Measurements from ENCODE around the gene IQCE.
"Not testable (repeated sequence)": the region's sequence is repeated elsewhere in the genome, so short reads cannot be mapped to it uniquely, and the experiment has no call there.

IQCE gene

DNA sequence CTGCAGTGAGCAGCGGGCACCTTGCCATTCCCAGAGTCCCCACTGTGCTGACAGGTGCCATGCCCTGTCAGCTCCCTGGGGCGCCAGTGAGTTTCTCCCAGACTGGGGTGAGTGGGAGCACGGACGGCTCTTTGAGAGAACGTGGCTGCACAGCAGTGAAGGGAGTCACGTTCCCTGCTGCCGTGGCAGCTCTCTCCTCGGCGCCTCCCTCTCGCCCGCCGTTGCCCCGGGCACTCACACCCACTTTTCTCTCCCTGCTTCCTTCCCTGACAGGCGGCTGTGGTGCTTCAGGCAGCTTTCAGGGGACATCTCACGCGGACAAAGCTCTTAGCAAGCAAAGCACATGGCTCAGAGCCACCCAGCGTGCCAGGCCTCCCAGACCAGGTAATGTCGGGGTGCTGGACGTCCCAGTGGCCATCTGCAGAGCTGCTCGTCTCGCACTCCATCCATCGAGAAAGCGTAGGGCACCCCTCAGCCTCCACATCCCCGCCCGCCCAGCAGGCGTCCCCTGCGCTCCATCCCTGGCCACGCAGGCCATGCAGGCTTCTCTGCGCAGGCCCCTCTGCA lies 45.9 kb downstream of the IQCE start:
- DNase-seq, result no peak

DNA sequence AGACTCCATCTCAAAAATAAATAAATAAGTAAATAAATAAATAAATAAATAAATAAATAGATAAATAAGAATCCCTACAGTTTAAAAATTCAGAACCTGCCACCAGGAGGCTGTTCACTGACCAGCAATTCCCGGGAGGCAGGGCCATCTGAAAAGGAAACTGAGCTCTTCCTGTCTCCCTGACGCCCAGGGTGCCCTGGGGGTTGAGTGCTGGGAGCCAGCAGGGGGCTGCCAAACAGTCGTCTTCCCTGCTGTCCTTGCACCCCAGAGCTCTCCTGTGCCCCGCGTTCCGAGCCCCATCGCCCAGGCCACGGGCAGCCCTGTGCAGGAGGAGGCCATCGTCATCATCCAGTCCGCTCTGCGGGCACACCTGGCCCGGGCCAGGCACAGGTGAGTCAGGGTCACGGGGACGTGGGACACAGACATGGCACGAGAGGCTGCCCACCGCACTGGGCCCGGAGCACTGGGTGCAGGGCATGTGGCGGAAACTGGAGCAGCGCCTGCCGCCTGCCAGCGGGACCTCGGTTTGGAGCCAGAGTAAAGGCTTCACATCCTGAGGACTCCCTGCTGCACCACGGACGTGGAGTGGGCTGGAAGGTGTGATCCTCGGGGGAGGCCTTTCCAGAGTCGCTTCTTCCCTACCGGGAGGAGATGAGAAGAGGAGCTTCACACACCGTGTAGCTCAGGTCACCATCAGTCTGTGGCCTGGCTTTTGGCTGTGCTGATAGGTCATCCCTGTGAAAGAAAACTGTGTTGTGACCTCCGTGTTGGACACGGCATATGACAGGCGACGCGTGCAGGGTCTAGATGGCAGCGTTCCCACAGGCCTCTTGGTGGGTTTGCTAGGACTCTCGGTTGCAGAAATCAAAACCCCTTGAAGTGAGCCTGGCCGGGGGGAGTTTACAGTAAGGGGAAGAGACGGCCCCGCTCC lies 47.1 kb downstream of the IQCE start:
- DNase-seq, result no peak

DNA sequence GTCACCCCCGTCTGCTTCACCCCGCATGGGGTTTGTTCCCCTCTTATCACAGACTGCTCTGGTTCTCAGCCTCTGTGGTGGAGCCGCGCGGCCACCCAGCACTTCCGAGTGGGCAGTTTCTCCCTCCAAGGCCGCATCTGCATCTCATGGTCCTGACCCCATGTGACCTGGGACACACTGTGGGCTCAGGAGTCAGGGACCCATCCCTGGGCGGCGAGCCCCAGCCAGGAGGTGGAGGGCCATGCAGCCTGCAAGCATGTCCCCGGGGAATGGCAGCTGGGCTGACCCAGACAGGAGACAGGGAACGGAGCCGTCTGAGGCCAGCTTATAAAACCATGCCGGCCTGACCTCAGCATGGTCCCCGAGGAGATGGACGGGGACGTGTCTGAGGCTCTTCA lies 47.8 kb downstream of the IQCE start:
- no peak for DNase-seq

DNA sequence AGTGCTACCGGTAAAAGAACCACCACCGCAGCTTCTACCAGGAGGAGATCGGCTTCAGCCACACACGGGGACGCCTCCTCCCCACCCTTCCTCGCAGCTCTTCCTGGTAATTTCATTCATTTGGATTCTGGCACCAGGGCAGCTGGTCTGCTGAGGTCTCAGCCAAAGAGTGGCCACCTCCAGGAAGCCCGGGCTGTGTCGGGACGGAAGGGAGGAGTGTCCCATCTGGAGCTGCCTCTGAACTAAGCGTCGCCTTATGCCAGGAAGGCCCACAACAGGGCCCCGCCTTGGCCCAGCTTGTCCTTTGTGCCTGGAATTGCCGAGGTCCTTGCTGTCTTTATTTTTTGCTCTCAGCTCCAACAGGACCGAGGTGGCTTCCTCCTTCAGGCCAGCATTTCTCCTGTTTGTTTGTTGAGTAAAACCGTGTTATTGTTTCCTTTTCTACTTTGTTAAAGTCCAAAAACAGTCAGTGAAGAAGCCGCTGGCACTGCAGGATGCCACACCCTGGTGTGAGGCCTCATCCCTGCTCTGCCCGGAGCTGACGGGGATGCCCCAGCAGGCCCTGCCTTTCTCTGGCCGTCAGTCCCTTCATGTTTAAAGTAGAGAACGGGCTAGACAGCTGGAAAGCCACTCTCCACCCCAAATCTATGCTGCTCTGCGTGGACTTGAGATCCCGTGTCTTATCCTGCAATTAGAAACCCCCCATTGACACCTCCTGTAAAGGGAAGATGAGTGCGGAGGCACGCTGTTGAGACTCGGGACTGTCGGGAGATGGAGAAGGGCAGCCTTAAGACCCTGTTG lies 48.5 kb downstream of the IQCE start:
- peak; percentile 59 for DNase-seq

DNA sequence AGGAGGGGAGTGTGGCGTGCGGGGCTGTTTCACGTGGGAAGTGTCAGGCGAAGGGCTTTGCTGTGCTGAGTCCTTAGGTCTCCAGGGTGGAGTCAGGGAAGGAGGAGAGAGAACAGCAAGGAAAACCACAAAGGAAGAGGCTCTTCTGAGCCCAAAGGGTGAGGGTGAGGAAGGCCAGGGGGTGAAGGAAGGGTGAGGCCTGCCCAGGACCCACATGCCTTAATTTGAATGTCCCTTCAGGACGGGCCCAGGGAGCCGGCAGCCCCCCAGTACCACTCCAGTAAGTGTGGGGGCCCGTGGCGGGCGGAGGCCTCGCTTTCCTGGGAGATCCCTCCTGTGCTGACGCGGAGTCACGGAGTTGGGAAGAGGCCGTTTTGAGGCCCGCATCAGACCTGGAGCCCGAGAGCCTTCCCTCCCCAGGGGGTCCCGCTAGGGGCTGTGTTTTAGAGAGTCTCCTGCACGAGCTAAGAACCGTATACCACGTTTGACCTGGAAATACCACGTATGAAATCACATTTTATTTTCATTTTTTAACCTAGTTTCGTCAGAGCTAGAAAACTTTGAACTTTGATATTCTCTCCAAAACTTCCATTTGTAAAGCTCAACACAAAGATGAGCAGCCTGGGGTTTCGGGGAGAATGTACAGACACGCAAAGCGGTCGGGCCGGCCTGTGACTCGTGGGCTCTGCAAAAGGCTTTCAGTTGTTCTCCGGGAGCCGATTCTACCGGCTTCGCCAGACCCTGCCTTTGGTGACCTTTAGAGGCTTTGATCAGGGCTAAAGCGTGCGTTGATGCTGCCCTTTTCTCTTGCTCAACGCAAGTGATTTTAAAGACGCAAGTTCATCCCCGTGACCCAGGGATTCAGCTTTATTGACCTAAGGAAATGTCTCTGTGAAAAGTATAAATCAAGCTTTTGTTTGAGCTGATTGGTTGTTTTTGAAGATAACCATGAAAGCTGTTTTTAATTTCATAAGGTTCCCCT lies 49.4 kb downstream of the IQCE start:
- DNase-seq, result no peak

DNA sequence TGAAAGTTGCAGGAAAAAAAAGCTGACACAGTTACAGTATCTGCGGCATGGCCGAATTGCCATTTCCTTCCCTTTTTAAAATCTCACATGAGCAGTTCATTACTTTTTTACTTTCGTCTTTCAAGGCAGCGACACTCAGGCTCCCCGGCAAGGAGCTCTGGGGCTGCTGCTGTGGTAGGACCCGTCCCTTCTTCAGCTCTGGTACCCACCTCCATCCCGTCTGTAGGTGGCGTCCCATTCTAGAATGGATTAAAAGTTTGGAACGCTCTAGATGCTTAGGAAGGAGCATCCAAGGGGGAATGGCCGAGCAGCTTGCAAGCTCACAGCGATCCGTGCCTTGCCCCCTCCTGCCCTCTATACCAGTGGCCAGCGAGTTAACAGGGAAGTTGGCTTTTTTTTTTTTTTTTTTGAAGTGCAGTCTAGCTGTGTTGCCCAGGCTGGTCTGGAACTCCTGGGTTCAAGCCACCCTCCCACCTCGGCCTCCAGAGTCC lies 50.2 kb downstream of the IQCE start:
- no peak for DNase-seq

DNA sequence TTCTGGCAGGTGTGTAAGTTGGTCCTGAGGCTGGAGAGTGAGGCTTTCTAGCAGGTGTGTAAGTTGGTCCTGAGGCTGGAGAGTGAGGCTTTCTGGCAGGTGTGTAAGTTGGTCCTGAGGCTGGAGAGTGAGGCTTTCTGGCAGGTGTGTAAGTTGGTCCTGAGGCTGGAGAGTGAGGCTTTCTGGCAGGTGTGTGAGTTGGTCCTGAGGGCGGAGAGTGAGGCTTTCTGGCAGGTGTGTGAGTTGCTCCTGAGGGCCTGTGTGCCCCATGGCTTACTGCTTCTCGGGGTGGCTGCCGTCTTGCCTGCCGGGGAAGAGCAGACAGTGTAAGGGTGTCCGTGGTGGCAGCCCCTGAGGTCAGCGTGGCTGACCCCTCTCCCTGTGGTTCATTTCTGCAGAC lies 50.9 kb downstream of the IQCE start:
- not testable (repeated sequence) for DNase-seq

DNA sequence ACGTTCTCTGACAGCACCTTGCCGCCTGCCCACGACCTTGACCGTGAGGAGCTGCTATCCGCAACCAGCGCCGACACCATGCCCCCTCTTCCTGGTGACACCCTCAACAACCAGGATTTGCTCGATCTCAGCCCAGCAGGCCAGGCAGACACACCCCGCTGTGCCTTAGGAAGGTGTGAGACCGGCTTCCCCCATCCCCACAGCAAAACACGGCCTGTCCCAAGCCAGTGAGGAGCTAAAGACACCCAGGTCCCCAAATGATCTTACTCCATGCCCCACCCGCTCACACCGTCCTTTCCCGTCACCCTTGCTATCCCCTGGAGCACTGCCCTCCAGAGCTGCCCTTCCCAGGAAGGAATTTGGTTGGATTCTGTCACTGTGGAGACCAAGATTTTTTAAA lies 51.7 kb downstream of the IQCE start:
- no peak for DNase-seq

DNA sequence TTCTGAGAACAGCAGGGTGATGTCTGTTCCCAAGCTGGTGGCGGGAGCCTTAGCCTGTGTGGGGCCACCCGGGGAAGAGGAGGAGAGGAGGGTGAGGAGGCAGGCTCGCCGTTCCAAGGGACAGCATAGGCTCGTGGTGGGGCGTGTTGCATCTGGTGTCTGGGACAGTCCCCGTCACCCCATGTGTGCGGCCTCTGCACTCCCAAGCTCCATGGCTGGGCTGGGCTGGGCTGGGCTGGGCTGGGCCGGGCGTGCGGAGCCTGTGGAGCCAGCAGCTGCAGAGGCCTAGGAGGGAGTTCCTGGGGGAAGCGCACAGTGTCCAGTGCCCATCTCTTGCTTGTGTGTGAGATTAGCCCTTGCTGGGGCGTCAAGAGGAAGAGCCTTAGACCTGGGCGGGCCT lies 52.1 kb downstream of the IQCE start:
- DNase-seq, result no peak

DNA sequence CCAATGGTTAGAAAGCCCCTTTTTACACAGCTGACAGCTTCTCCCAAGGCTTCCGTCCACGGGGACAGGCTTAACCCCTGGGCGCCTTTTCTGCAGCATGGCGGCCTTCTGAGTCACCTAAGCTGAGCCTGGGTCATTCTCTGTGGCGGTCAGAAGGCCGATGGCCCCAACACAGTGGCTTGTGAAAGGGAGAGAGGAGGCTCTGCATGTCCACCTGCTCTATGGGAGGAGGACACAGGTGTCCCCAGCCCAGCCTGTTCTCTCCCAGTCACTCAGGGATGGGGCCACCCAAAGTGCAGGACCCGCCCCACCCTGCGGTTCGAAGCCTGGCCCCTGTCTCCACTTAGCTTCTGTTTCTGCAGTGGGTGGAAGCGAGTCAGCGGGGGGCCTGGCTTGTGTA lies 52.6 kb downstream of the IQCE start:
- no peak for DNase-seq

DNA sequence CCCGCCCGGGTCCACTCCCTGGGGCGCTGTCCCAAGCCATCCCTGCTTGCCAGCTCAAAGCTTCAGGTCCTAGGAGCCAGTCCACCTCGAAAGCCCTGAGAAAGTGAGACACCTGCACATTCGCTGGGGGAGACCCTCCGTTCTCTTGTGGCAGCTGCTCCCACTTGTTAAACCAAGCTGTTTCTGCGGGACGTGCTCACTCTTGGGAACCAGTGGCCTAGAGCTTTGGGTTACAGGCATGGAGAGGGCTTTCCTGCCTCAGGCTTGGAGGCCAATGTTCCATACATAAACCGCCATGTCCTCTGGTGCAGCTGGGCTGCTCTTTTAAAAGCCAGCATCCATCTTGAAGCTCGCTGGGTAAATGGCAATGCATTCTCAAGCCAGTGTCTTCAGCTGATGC lies 53.1 kb downstream of the IQCE start:
- no peak for DNase-seq

DNA sequence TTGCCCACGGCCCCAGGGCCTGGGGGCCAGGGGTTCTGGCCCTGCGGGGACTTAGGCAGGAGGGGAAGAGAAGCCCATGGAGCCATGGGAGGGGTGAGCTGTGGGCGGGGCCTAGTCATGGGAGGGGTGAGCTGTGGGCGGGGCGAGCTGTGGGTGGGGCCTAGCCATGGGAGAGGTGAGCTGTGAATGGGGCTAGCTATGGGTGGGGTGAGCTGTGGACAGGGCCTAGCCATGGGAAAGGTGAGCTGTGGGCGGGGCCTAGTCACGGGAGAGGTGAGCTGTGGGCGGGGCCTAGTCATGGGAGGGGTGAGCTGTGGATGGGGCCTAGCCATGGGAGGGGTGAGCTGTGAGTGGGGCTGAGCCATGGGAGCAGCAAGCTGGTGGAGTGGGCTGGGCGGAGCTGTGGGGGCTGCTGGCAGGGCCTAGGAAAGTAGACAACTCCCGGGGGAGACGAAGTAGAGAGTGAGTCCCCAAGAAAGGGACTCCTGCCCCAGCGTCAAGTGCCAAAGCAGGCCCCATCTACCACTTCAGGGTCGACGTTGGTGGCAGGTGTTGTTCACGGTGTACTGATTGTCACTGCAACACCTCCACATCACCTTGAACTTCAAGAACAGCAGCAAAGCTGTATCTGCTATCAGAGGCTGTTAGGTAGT lies 53.8 kb downstream of the IQCE start:
- DNase-seq, result no peak

DNA sequence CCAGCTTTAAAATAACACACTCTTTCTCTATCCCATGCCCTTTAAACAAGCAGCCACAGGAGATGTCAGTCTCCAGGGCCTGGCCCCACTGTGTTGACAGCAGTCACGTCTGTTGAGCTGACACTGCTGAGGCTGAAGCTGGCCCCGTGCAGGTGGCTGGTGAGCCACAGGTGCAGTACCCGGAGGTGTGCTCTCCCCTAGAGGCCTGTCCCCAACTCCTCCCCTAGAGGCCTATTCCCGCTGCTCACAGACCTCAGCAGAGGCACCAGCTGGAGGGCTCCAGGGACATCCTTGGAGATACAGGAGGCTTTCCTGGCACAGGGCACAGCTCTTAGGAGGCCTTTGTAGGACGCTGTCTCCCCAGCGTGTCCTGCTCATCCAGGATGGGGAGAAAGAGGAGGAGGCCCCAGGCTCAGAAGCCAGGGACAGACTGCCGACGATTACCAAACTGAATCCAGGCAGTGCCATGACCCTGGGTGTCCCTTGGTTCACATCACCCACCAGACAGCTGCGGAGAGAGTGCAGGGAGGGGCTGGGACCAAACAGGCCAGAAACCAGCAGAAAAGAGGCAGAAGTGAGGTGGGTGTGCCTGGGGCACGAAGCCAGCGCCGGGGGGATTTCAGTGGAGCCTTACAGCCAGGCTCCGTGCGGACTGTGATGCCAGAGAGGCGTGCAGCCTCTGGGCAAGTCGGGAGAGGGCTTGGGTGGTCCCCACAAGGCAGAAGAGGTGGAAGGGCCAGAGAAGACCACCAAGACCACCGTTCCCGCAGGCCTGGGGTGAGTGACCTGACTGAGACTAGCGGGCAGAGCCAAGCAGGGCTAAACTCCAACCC lies 54.5 kb downstream of the IQCE start:
- no peak for DNase-seq

DNA sequence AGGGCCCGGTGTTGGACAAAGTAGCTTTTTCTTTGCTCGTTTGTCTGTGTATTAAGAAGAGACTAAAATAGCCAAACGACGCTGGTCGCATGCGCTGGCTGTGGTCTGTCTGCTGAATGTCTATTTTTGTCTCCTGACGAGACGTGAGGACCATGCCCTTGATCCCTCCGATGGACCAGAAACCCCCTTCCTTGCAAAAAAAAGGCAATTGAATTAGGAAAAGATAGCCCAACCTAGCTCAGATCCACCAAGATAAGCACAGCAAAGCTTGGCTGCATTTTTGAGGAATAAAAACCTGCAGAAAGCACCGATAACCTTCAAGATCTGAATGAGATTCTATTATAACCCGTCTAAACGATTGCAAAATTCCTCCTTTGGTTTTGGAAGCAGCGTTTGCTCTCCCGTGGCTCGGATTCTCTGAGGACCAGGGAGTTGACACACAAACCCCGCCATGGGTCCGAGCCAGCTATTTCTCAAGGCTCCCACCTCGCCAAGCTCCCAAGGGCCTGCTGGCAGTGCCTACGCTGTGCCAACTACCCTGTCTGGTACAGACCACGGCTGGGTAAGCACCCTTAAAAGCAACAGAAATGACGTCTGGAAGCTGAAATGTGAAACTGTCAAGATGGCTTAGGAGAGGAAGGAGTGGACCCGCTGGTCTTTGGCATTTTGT lies 55.3 kb downstream of the IQCE start:
- peak; percentile 80 for DNase-seq

DNA sequence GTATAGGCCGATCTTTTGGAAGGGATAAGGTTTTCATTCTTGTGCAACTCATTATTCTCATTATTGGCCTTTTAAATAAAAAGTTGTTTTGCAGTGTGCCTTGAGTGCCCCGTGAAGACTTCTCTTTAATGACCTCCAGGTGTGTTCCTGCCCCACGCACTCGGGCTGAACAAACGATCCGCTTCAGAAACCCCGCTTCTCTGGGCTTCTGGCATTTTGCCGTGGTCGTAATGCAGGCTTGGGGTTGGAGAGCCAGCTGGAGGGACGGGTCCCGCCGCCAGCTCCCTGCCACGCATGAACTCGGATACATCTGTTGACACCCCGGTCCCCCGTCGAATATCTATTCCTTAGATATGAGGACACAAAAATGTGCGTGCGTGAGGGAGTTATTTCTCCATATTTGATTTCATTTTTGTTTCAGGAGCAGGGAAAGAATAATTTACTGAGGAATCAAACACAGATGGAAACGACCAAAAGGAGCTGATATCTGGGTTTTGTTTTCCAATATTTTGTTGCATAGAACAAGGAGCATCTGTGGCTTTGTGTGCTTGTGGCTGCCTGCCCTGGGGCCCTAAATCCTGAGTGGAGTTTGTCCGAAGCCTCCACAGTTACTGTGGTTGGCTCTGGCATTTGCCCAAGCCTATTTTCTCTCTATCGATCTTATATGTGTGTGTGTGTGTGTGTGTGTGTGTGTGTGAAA lies 56.0 kb downstream of the IQCE start:
- peak; percentile 62 for DNase-seq

DNA sequence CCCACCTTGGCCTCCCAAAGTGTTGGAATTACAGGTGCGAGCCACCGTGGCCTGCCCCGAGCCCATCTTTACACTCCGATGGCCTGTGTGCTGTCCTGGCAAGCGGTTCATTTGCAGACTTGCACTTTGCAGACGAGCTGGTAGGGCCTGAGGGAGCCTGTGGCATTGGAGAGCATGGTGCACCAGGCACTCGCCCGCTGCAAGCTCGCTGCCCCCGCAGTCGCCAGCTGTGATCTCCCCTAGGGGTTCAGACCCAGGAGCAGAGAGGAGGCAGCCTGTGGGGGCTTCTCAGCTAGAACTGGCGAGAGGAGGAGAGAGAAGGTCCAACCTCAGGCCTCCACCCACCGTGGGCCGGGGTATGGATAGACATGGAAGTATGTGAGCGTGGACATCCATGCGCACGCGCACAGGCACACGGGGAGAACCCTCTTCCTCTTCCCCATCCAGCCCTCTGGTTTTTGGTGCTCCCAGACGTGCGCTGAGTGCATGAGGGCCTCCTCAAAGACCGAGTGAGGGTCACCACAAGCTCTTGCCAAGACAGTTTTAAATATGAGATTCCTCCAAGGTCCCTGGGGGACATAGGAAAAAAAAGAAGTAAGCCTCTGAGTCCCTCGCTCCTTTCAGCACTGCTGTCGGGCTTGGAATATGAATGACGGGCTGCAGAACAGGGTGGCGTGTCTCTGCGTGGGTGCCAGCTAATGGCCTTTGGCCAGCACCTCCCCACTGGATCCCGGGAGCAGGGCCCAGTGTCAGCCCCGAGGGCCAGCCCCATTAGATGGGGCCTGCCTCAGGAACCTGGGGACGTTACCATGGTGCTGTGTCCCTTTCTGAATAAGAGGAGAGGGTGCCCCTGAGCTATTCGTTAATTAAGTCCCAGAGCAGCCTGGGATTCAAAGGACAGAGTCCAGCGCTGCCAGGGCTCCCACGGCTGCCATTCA lies 57.9 kb downstream of the IQCE start:
- DNase-seq, result no peak

DNA sequence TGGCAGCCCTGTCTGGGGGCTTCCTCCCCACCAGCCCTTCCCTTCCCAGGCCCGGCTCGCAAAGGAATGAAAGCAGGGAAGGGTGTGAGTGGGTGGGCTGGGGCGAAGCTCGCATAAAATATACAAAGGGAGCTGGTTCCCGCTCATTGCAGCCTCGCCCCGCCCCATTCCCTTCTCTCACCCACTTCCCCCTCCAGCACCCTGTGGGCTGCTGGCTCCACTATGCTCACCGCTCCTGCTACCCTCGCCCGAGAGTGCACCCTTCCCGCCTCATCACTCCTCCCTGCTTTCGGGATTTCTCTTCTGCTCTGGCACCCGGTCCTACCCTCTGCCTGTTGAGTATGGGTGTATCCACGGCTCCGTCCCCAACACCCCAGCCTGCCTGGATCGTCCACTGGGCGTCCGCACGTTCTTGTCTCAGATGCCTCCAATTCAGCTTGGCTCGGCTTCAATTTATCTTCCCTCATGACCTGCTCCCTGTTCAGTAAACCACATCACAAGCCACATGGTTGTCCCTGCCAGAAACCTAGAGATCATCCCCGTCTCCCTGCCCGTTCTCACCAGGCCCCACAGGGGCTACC lies 58.6 kb downstream of the IQCE start:
- DNase-seq, result no peak

DNA sequence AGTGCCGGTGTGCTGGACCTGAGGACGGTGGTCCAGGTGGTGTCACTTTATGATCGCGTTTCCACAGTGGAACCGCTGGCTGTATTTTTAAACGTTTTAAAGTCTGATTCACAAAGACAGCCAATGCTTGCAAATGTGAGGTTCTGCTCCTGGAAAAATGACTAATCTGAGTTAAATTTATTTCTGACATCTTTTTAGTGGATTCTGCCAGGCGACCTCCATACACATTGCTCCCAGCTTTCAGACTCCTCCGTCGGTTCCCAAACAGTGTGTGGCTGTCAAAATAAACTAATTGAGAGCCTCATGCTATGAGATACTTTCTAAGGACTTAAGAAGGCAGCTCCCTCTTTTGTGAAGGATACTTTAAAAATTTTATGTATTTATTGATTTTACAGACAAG lies 60.3 kb downstream of the IQCE start:
- no peak for DNase-seq
